ENCODE data around the gene ERCC2. TPM values are rescaled to one million over a fixed set of nuclear protein-coding genes. Genes with fewer than 3 reads are reported as not detected.

ERCC2 gene
- total RNA-seq, 4 donors from 2014 or later, result 9.4 to 19.2 (median 15.9) TPM

DNA sequence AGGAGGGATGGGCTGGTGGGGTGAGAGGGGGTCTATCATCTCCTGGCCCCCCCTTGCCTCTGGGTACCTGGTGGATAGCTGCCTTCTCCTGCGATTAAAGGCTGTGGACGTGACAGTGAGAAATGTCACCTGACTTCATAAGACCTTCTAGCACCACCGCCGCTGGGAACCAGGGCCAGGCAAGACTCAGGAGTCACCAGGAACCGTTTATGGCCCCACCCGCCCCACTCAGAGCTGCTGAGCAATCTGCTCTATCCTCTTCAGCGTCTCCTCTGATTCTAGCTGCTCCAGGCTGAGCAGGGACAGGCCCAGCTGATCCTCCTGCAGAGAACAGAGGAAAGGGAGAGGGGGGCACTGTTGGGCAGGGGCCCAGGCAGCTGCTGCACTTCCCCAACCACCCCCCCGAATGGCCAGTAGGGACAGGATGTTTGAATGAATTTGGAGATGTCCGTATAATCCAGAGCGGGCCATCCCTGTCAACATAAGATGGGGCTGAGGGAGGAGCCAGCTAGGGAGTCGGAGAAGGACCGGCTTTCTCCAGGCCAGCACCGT, 18.9 kb downstream of the ERCC2 start:
- Histone ChIP-seq H3K27ac (no peak overlapping the region), H3K36me3 (peaks cover 3 to 6% of the 10 kb centered on the region in 2 donors), H3K4me1 (no peaks in the 10 kb centered on the region), H3K9me3 (no peaks in the 10 kb centered on the region), H3K27me3 (no peaks in the 10 kb centered on the region), H3K4me3 (replicated peaks in 1 of 3) (no peak overlapping the region)
- intact Hi-C loops (cut with DNase I), result no loop called here
- 82 to 92% methylated on average over 6 to 11 of the region's 13 CpGs for WGBS, 2 donors
- TF ChIP-seq CTCF (IDR thresholded peaks at IDR 0.05) (no peak), POLR2A (IDR thresholded peaks at IDR 0.05) (no peak)
- no peak for DNase-seq

DNA sequence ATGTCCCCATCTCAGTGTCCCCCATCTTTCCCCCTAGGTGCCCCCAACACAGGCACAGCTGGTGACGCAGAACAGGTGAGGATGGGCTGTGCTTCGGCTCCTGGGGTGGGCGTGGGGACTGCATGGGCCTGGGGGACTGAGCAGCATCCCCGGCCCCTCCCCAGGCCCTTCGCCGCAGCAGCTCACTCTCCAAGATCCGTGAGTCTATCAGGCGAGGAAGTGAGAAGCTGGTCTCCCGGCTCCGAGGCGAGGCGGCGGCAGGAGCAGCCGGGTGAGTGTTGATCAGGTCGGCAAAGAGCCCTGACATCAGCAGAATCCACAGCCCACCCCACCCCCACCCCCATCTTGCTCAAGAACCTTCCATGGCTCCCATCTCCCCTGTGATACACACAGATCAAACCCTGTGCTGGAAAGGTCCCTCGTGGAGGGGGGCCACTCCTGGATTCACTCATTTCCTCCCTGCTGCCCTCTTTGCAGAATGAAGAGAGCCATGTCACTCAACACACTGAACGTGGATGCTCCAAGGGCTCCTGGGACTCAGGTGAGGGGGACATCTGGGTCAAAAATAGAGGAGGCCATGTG, 19.8 kb downstream of the ERCC2 start:
- no peak overlapping the region for H3K4me3 ChIP-seq (replicated peaks in 1 of 3)
- H3K4me1 ChIP-seq, result no peaks in the 10 kb centered on the region
- peaks cover 3 to 6% of the 10 kb centered on the region in 2 donors for H3K36me3 ChIP-seq
- TF ChIP-seq POLR2A (IDR thresholded peaks at IDR 0.05) (no peak), CTCF (IDR thresholded peaks at IDR 0.05) (no peak)
- intact Hi-C loops (cut with DNase I), result no loop called here
- no peak for DNase-seq
- H3K27ac ChIP-seq, result no peak overlapping the region
- 83 to 94% methylated on average over 13 to 17 of the region's 17 CpGs for WGBS, 2 donors
- no peaks in the 10 kb centered on the region for H3K9me3 ChIP-seq
- H3K27me3 ChIP-seq, result no peaks in the 10 kb centered on the region

DNA sequence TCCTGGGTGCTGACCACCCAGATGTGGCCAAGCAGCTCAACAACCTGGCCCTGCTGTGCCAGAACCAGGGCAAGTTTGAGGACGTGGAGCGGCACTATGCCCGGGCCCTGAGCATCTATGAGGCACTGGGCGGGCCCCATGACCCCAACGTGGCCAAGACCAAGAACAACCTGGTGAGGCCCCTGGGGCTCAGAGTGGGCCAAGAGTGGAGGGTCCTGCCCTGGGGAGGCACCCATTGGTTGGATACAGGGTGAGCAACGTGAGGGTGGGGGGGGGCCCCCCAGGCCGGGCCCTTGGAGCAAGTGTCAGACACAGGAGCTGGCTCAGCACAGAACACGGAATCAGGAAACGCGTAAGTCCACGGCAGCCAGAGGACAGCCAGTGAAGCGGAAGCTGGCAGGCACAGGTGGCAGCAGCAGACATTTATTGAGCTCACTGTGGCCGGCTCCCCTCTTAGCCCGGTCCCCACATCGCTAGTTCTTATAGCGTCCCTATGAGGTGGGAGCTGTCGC, 20.9 kb downstream of the ERCC2 start:
- H3K36me3 ChIP-seq, result peaks cover 3 to 6% of the 10 kb centered on the region in 2 donors
- H3K4me3 ChIP-seq (replicated peaks in 1 of 3), result no peak overlapping the region

GRCh38 chr19:45349126-45349415, 21.3 kb downstream of the ERCC2 start:
- Histone ChIP-seq H3K4me1 (no peaks in the 10 kb centered on the region), H3K36me3 (peaks cover 3 to 6% of the 10 kb centered on the region in 2 donors), H3K9me3 (no peaks in the 10 kb centered on the region), H3K4me3 (replicated peaks in 1 of 3) (no peak overlapping the region), H3K27me3 (no peaks in the 10 kb centered on the region), H3K27ac (no peak overlapping the region)
- DNase-seq, result no peak
- TF ChIP-seq POLR2A (IDR thresholded peaks at IDR 0.05) (no peak), CTCF (IDR thresholded peaks at IDR 0.05) (no peak)
- intact Hi-C loops (cut with DNase I), result no loop called here
- WGBS, 2 donors, result 57 to 78% methylated on average over 2 to 3 of the region's 3 CpGs

More for the DNA sequence above, 20.9 kb downstream of the ERCC2 start:
- 86 to 92% methylated on average over 13 to 15 of the region's 17 CpGs for WGBS, 2 donors
- no peaks in the 10 kb centered on the region for H3K9me3 ChIP-seq
- intact Hi-C loops (cut with DNase I), result no loop called here
- H3K4me1 ChIP-seq, result no peaks in the 10 kb centered on the region
- TF ChIP-seq POLR2A (IDR thresholded peaks at IDR 0.05) (no peak), CTCF (IDR thresholded peaks at IDR 0.05) (no peak)
- DNase-seq, result no peak
- H3K27ac ChIP-seq, result no peak overlapping the region
- H3K27me3 ChIP-seq, result no peaks in the 10 kb centered on the region

DNA sequence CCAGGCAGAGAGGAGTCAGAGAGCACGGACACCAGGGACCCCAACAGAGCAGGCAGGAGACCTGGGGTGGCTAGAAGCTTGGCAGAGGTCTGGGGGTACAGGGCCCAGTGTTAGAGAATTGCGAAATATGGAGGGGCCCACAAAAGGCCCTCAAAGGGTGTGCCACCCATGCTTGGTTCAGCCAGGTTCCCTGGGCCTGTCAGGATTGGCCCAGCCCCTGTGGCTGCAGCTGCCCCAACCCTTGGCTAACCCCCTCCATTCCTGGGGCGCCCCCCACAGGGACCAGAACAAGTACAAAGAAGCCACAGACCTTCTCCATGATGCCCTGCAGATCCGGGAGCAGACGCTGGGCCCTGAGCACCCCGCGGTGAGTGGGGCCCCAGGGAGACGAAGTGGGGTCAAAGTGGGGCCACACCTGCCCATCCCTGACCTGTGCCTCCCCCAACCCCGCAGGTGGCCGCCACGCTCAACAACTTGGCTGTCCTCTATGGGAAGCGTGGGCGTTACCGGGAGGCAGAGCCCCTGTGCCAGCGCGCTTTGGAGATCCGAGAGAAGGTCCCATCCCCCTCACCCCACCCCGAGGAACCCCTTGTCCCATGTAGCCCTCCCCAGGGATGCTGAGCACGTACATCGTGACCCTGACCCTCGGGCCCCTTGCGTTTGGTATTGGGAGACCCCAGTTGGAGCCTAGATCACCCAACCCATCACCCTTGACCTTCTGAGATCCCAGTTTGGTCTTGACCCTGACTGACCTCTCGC, 21.8 kb downstream of the ERCC2 start:
- H3K4me1 ChIP-seq, result no peaks in the 10 kb centered on the region
- no peak for DNase-seq
- intact Hi-C loops (cut with DNase I), result no loop called here
- no peak overlapping the region for H3K4me3 ChIP-seq (replicated peaks in 1 of 3)
- no peaks in the 10 kb centered on the region for H3K9me3 ChIP-seq
- WGBS, 2 donors, result 78 to 85% methylated on average over 10 to 19 of the region's 23 CpGs
- peaks cover 3 to 6% of the 10 kb centered on the region in 2 donors for H3K36me3 ChIP-seq
- no peak for TF ChIP-seq CTCF (IDR thresholded peaks at IDR 0.05)
- TF ChIP-seq POLR2A (IDR thresholded peaks at IDR 0.05), result no peak
- H3K27me3 ChIP-seq, result no peaks in the 10 kb centered on the region
- H3K27ac ChIP-seq, result no peak overlapping the region

All from thyroid gland (tissue), 4 donors.